Measurements from ENCODE around the gene ARMC12. TPM values are rescaled to one million over a fixed set of nuclear protein-coding genes. Genes with fewer than 3 reads are reported as not detected.
"Not testable (repeated sequence)": the region's sequence is repeated elsewhere in the genome, so short reads cannot be mapped to it uniquely, and the experiment has no call there.

ARMC12 gene
- polyA plus RNA-seq, 1 donor (not counting 4 experiments of a cell fraction or from before 2014, with no cell fraction given): 0.54 TPM

GRCh38 chr6:35694462-35694861, 42.4 kb upstream of the ARMC12 start:
- no peaks in the 10 kb centered on the region for H3K27me3 ChIP-seq (ENCODE audit: control insufficient read depth, extremely low read depth, insufficient read depth, low read length)
- no peak overlapping the region for H2AFZ ChIP-seq (ENCODE audit: control insufficient read depth, low read length)
- no peaks in the 10 kb centered on the region for H3K79me2 ChIP-seq (ENCODE audit: control insufficient read depth, insufficient read depth, low read length)
- H3K36me3 ChIP-seq (ENCODE audit: control insufficient read depth in 2 of 2, extremely low read depth in 1 of 2, insufficient read depth in 2 of 2, low read length in 2 of 2): no peaks in the 10 kb centered on the region
- no peak overlapping the region for H3K4me3 ChIP-seq (ENCODE audit: control insufficient read depth in 2 of 3, extremely low read depth in 1 of 3, insufficient read depth in 2 of 3, low read depth in 1 of 3, low read length in 3 of 3)
- H3K27ac ChIP-seq (ENCODE audit: control insufficient read depth, insufficient read depth, low read length): no peak overlapping the region
- no peak overlapping the region for H3K9ac ChIP-seq (ENCODE audit: control insufficient read depth, extremely low read depth, insufficient read depth, low read length)
- H3K9me3 ChIP-seq (ENCODE audit: control insufficient read depth, low read depth, low read length): peaks cover 5% of the 10 kb centered on the region
- DNase-seq (ENCODE audit: low read depth, low spot score) (no peak), FAIRE-seq (no peak)
- H3K9me1 ChIP-seq (ENCODE audit: control insufficient read depth, extremely low read depth, insufficient read depth, low read length): no peaks in the 10 kb centered on the region
- H3K4me1 ChIP-seq (ENCODE audit: control insufficient read depth, extremely low read depth, insufficient read depth, low read length): no peaks in the 10 kb centered on the region
- dilution Hi-C loops (cut with MboI; ENCODE audit: extremely low pct_ligation_motif_present, low sequenced_read_pairs): no loop called here
- TF ChIP-seq EZH2 (IDR thresholded peaks at IDR 0.05; ENCODE audit: low read length) (no peak), CTCF (optimal IDR thresholded peaks at IDR 0.05 in 1 of 3, IDR thresholded peaks at IDR 0.05 in 1 of 3, conservative IDR thresholded peaks at IDR 0.05 in 1 of 3; ENCODE audit: extremely low read depth in 1 of 3, insufficient read depth in 2 of 3, low read length in 3 of 3) (no peak)
- no peaks in the 10 kb centered on the region for H4K20me1 ChIP-seq (ENCODE audit: control insufficient read depth, extremely low read depth, insufficient read depth, low read length)
- H3K4me2 ChIP-seq (ENCODE audit: control insufficient read depth, extremely low read depth, insufficient read depth, low read depth, low read length): no peak overlapping the region

GRCh38 chr6:35698430-35698829, 38.4 kb upstream of the ARMC12 start:
- H3K79me2 ChIP-seq (ENCODE audit: control insufficient read depth, insufficient read depth, low read length); H4K20me1 ChIP-seq (ENCODE audit: control insufficient read depth, extremely low read depth, insufficient read depth, low read length); H3K27ac ChIP-seq (ENCODE audit: control insufficient read depth, insufficient read depth, low read length); H3K9me3 ChIP-seq (ENCODE audit: control insufficient read depth, low read depth, low read length); H3K27me3 ChIP-seq (ENCODE audit: control insufficient read depth, extremely low read depth, insufficient read depth, low read length); H3K9ac ChIP-seq (ENCODE audit: control insufficient read depth, extremely low read depth, insufficient read depth, low read length); H3K4me2 ChIP-seq (ENCODE audit: control insufficient read depth, extremely low read depth, insufficient read depth, low read depth, low read length); dilution Hi-C loops (cut with MboI; ENCODE audit: extremely low pct_ligation_motif_present, low sequenced_read_pairs); FAIRE-seq; H3K4me3 ChIP-seq (ENCODE audit: control insufficient read depth in 2 of 3, extremely low read depth in 1 of 3, insufficient read depth in 2 of 3, low read depth in 1 of 3, low read length in 3 of 3); H3K36me3 ChIP-seq (ENCODE audit: control insufficient read depth in 2 of 2, extremely low read depth in 1 of 2, insufficient read depth in 2 of 2, low read length in 2 of 2); H3K4me1 ChIP-seq (ENCODE audit: control insufficient read depth, extremely low read depth, insufficient read depth, low read length); H2AFZ ChIP-seq (ENCODE audit: control insufficient read depth, low read length); H3K9me1 ChIP-seq (ENCODE audit: control insufficient read depth, extremely low read depth, insufficient read depth, low read length); DNase-seq (ENCODE audit: low read depth, low spot score): not testable (repeated sequence)

- TF ChIP-seq CTCF (optimal IDR thresholded peaks at IDR 0.05 in 1 of 3, IDR thresholded peaks at IDR 0.05 in 1 of 3, conservative IDR thresholded peaks at IDR 0.05 in 1 of 3; ENCODE audit: extremely low read depth in 1 of 3, insufficient read depth in 2 of 3, low read length in 3 of 3): no peak
- no peak for TF ChIP-seq EZH2 (IDR thresholded peaks at IDR 0.05; ENCODE audit: low read length)
- Histone ChIP-seq H3K79me2 (ENCODE audit: control insufficient read depth, insufficient read depth, low read length) (no peaks in the 10 kb centered on the region), H3K9me1 (ENCODE audit: control insufficient read depth, extremely low read depth, insufficient read depth, low read length) (no peaks in the 10 kb centered on the region), H3K27me3 (ENCODE audit: control insufficient read depth, extremely low read depth, insufficient read depth, low read length) (no peaks in the 10 kb centered on the region), H3K4me3 (ENCODE audit: control insufficient read depth in 2 of 3, extremely low read depth in 1 of 3, insufficient read depth in 2 of 3, low read depth in 1 of 3, low read length in 3 of 3) (no peak overlapping the region), H3K4me1 (ENCODE audit: control insufficient read depth, extremely low read depth, insufficient read depth, low read length) (no peaks in the 10 kb centered on the region), H3K27ac (ENCODE audit: control insufficient read depth, insufficient read depth, low read length) (no peak overlapping the region), H3K36me3 (ENCODE audit: control insufficient read depth in 2 of 2, extremely low read depth in 1 of 2, insufficient read depth in 2 of 2, low read length in 2 of 2) (no peaks in the 10 kb centered on the region), H2AFZ (ENCODE audit: control insufficient read depth, low read length) (no peak overlapping the region), H3K4me2 (ENCODE audit: control insufficient read depth, extremely low read depth, insufficient read depth, low read depth, low read length) (no peak overlapping the region), H3K9ac (ENCODE audit: control insufficient read depth, extremely low read depth, insufficient read depth, low read length) (no peak overlapping the region), H3K9me3 (ENCODE audit: control insufficient read depth, low read depth, low read length) (peaks cover 6% of the 10 kb centered on the region), H4K20me1 (ENCODE audit: control insufficient read depth, extremely low read depth, insufficient read depth, low read length) (no peaks in the 10 kb centered on the region)
- dilution Hi-C loops (cut with MboI; ENCODE audit: extremely low pct_ligation_motif_present, low sequenced_read_pairs): no loop called here
- DNase-seq (ENCODE audit: low read depth, low spot score) (no peak), FAIRE-seq (no peak)
Measured at GRCh38 chr6:35698858-35699257, 38.0 kb upstream of the ARMC12 start.
